HFF-Myc (cell line): ENCODE measurements around the gene ATG101.

Experiments
- DNase-seq: peaks from one replicate; pipeline ENCODE4 v3.0.0-alpha.2; 2011; ENCODE audit warnings: low read depth; ENCODE audit errors: extremely low read depth
- H3K4me3 ChIP-seq: replicated peaks from 2 replicates; pipeline ENCODE4 v1.5.1; 2011; ENCODE audit warnings: low read depth, mild to moderate bottlenecking, control low read depth, low read length
- TF ChIP-seq, protein P1 (sequence below): IDR thresholded peaks from 2 replicates; pipeline ENCODE4 v1.5.1; 2012; ENCODE audit warnings: mild to moderate bottlenecking, low read depth, low read length, control low read depth; ENCODE audit errors: missing control alignments

ATG101 gene

GRCh38 chr12:52046859-52047258, 22.9 kb upstream of the ATG101 start:
- no peak for DNase-seq
- TF ChIP-seq, protein P1, sequence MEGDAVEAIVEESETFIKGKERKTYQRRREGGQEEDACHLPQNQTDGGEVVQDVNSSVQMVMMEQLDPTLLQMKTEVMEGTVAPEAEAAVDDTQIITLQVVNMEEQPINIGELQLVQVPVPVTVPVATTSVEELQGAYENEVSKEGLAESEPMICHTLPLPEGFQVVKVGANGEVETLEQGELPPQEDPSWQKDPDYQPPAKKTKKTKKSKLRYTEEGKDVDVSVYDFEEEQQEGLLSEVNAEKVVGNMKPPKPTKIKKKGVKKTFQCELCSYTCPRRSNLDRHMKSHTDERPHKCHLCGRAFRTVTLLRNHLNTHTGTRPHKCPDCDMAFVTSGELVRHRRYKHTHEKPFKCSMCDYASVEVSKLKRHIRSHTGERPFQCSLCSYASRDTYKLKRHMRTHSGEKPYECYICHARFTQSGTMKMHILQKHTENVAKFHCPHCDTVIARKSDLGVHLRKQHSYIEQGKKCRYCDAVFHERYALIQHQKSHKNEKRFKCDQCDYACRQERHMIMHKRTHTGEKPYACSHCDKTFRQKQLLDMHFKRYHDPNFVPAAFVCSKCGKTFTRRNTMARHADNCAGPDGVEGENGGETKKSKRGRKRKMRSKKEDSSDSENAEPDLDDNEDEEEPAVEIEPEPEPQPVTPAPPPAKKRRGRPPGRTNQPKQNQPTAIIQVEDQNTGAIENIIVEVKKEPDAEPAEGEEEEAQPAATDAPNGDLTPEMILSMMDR, result no peak
- H3K4me3 ChIP-seq, result no peak overlapping the region

GRCh38 chr12:52049286-52049685, 20.5 kb upstream of the ATG101 start:
- no peak overlapping the region for H3K4me3 ChIP-seq
- DNase-seq, result no peak
- TF ChIP-seq, protein P1, result no peak

- TF ChIP-seq, protein P1, result no peak
- no peak for DNase-seq
- H3K4me3 ChIP-seq, result no peak overlapping the region
Observed at GRCh38 chr12:52049688-52050087, 20.1 kb upstream of the ATG101 start.

GRCh38 chr12:52050116-52050757, 19.5 kb upstream of the ATG101 start:
- peak overlapping the region; percentile 55 for H3K4me3 ChIP-seq
- TF ChIP-seq, protein P1, result no peak
- DNase-seq, result no peak

GRCh38 chr12:52050758-52051541, 18.8 kb upstream of the ATG101 start, which contains the start of gene NR4A1:
TSS of gene NR4A1 (plus strand) at chr12:52051442. CDS start at chr12:52054329, 2,887 bp downstream.
- TF ChIP-seq, protein P1, result no peak
- peak within 1 kb of the TSS; percentile 55 for H3K4me3 ChIP-seq
- DNase-seq, result peak; percentile 46

GRCh38 chr12:52052468-52053186, 17.2 kb upstream of the ATG101 start:
- peak overlapping the region; percentile 55 for H3K4me3 ChIP-seq
- TF ChIP-seq, protein P1, result no peak
- no peak for DNase-seq
